SK-N-SH (cell line): ENCODE data around the gene TESMIN. TPM values are rescaled to one million over a fixed set of nuclear protein-coding genes. Genes with fewer than 3 reads are reported as not detected.

Source experiments
- CTCF ChIA-PET: fragments of 300-600, 350-600 bp; formaldehyde crosslinking; extraction: SDS; loops from one replicate; lab custom pipeline; 2021; lab: Yijun Ruan, JAX
- POLR2A ChIA-PET: fragments of 350-600 bp; sonication (Branson Sonifier 250); formaldehyde crosslinking; extraction: SDS; loops from one replicate; lab custom pipeline; 2020; ENCODE audit warnings: antibody characterized with exemption, inconsistent platforms; lab: Yijun Ruan, JAX
- DNase-seq: peaks from one replicate; pipeline ENCODE4 v3.0.0; 2012
- H2AFZ ChIP-seq: fragments of 200-600 bp; sonication (generic); 2 replicates; pipeline ENCODE4 v1.8.1; 2016; ENCODE audit warnings: antibody characterized with exemption, mild to moderate bottlenecking, low read depth
- H3F3A ChIP-seq: fragments of 200-600 bp; sonication (generic); replicated peaks from 2 replicates; pipeline ENCODE3; 2016; ENCODE audit warnings: antibody characterized with exemption, mild to moderate bottlenecking; ENCODE audit not compliant: insufficient read depth
- H3K27ac ChIP-seq, 2 experiments: fragments of 200-500 bp in 1 of 2; fragments of 200-600 bp in 1 of 2; sonication (Bioruptor generic) in 1 of 2; sonication (generic), shearing (Covaris generic) in 1 of 2; 2 replicates each; pipeline versions ENCODE4 v1.5.1 to v1.6.1; 2014 to 2016; ENCODE audit warnings: low read depth in 2 of 2, inconsistent platforms in 1 of 2, low read length in 1 of 2, mild to moderate bottlenecking in 1 of 2, mixed read lengths in 1 of 2
- H3K27me3 ChIP-seq: fragments of 200-600 bp; sonication (generic), shearing (Covaris generic); 2 replicates; pipeline ENCODE4 v1.6.1; 2016; ENCODE audit warnings: mixed run types; ENCODE audit not compliant: insufficient read depth
- H3K36me3 ChIP-seq, 2 experiments: fragments of 200-500 bp in 1 of 2; fragments of 200-600 bp in 1 of 2; sonication (Bioruptor generic) in 1 of 2; sonication (generic) in 1 of 2; replicated peaks in 1 of 2; 2 replicates each; pipeline versions ENCODE3 to v1.5.1; 2014 to 2016; ENCODE audit warnings: low read length in 1 of 2, mild to moderate bottlenecking in 1 of 2; ENCODE audit not compliant: insufficient read depth in 2 of 2, control insufficient read depth in 1 of 2
- H3K4me1 ChIP-seq, 2 experiments: fragments of 200-500 bp in 1 of 2; fragments of 200-600 bp in 1 of 2; sonication (Bioruptor generic) in 1 of 2; sonication (generic), shearing (Covaris generic) in 1 of 2; 2 replicates each; pipeline versions ENCODE4 v1.5.1 to v1.6.1; 2014 to 2016; ENCODE audit warnings: low read depth in 1 of 2, low read length in 1 of 2, mixed run types in 1 of 2; ENCODE audit not compliant: insufficient read depth in 2 of 2, control insufficient read depth in 1 of 2
- H3K4me2 ChIP-seq: fragments of 200-600 bp; sonication (generic), shearing (Covaris generic); 2 replicates; pipeline ENCODE4 v1.6.1; 2017; ENCODE audit warnings: mixed run types
- H3K4me3 ChIP-seq, 2 experiments: fragments of 200-500 bp in 1 of 2; fragments of 200-600 bp in 1 of 2; sonication (Bioruptor generic) in 1 of 2; sonication (generic), shearing (Covaris generic) in 1 of 2; 2 replicates each; pipeline versions ENCODE4 v1.5.1 to v1.8.1; 2014 to 2016; ENCODE audit warnings: low read depth in 2 of 2, inconsistent platforms in 1 of 2, low read length in 1 of 2, mild to moderate bottlenecking in 1 of 2, mixed read lengths in 1 of 2, moderate library complexity in 1 of 2
- H3K79me2 ChIP-seq: fragments of 200-600 bp; sonication (generic); 2 replicates; pipeline ENCODE4 v1.8.1; 2017; ENCODE audit warnings: mild to moderate bottlenecking; ENCODE audit not compliant: insufficient read depth
- H3K9ac ChIP-seq: fragments of 200-600 bp; sonication (generic); 2 replicates; pipeline ENCODE4 v1.6.1; 2017; ENCODE audit warnings: mixed run types
- H3K9me2 ChIP-seq: fragments of 200-600 bp; sonication (generic); 2 replicates; pipeline ENCODE4 v1.6.1; 2017; ENCODE audit warnings: mixed run types
- H3K9me3 ChIP-seq: fragments of 200-600 bp; sonication (generic); 2 replicates; pipeline ENCODE4 v1.6.1; 2017; ENCODE audit warnings: mixed run types, mild to moderate bottlenecking, moderate library complexity
- H4K20me1 ChIP-seq: fragments of 200-600 bp; sonication (generic); 2 replicates; pipeline ENCODE4 v1.6.1; 2017; ENCODE audit warnings: mild to moderate bottlenecking, mixed run types; ENCODE audit not compliant: insufficient read depth
- CHD2 ChIP-seq: fragments of 150-350 bp; IDR thresholded peaks from 2 replicates; pipeline ENCODE4 v1.6.1; 2018; ENCODE audit warnings: low read length; ENCODE audit not compliant: partially characterized antibody
- CTCF ChIP-seq: fragments of 200-600 bp; sonication (generic); IDR thresholded peaks from 2 replicates; pipeline ENCODE4 v1.6.1; 2017; ENCODE audit warnings: antibody characterized with exemption, mild to moderate bottlenecking, moderate library complexity
- FOSL2 ChIP-seq: IDR thresholded peaks from 2 replicates; pipeline ENCODE4 v1.4.0; 2012; ENCODE audit warnings: low read depth, mild to moderate bottlenecking, moderate library complexity, borderline replicate concordance
- GABPA ChIP-seq: IDR thresholded peaks from 2 replicates; pipeline ENCODE4 v1.4.0; 2012; ENCODE audit warnings: low read depth, mild to moderate bottlenecking
- JUND ChIP-seq: IDR thresholded peaks from 2 replicates; pipeline ENCODE4 v1.4.0; 2012
- MAX ChIP-seq: IDR thresholded peaks from 2 replicates; pipeline ENCODE4 v1.4.0; 2012; ENCODE audit warnings: low read depth
- MEF2A ChIP-seq: IDR thresholded peaks from 2 replicates; pipeline ENCODE4 v1.4.0; 2012; ENCODE audit warnings: low read depth, borderline replicate concordance
- POLR2AphosphoS5 ChIP-seq: IDR thresholded peaks from 2 replicates; pipeline ENCODE4 v1.6.1; 2012; ENCODE audit warnings: low read depth, low read length
- RAD21 ChIP-seq: IDR thresholded peaks from 2 replicates; pipeline ENCODE4 v1.6.1; 2012; ENCODE audit warnings: mild to moderate bottlenecking, low read length
- RCOR1 ChIP-seq: fragments of 150-350 bp; IDR thresholded peaks from 2 replicates; pipeline ENCODE4 v1.6.1; 2017; ENCODE audit warnings: antibody characterized with exemption, low read length
- REST ChIP-seq: IDR thresholded peaks from 2 replicates; pipeline ENCODE4 v1.6.1; 2012; ENCODE audit warnings: mild to moderate bottlenecking, low read depth, low read length, moderate library complexity
- SIN3A ChIP-seq: IDR thresholded peaks from 2 replicates; pipeline ENCODE4 v1.6.1; 2012; ENCODE audit warnings: low read depth, mild to moderate bottlenecking, low read length, moderate library complexity, borderline replicate concordance
- SMC3 ChIP-seq: IDR thresholded peaks from 2 replicates; pipeline ENCODE4 v1.6.1; 2012; ENCODE audit warnings: low read depth, low read length, improper control_type of control experiment
- TAF1 ChIP-seq: IDR thresholded peaks from 2 replicates; pipeline ENCODE4 v1.6.1; 2012; ENCODE audit warnings: low read depth, mild to moderate bottlenecking, low read length, moderate library complexity, borderline replicate concordance
- TEAD4 ChIP-seq: IDR thresholded peaks from 2 replicates; pipeline ENCODE4 v1.4.0; 2012; ENCODE audit warnings: mild to moderate bottlenecking, borderline replicate concordance; ENCODE audit not compliant: insufficient read depth
- ZBTB33 ChIP-seq: IDR thresholded peaks from 2 replicates; pipeline ENCODE4 v1.4.0; 2012; ENCODE audit warnings: low read depth, borderline replicate concordance
- WGBS: methylation state at CpG from one replicate; pipeline ENCODE4 v1.1.6; 2017; ENCODE audit warnings: low lambda C conversion rate; 5-methylcytosine and 5-hydroxymethylcytosine counted together
- polyA plus RNA-seq, 3 experiments: library from polyadenylated mRNA; depleted of rRNA; stranded (reverse); fragments of >200 nt; gene quantifications; 2 replicates each; pipeline ENCODE4 v1.2.3, GENCODE V29; 2012

Gene TESMIN
- polyA plus RNA-seq, 1 of the 3 experiments (the other 2 are of a cell fraction), result 3.5 TPM

GRCh38 chr11:68664906-68665305 lies 86.4 kb downstream of the TESMIN start:
- DNase-seq, result no peak
- H3K27ac ChIP-seq, result no peak overlapping the region; a peak in 1 of 4 replicates
- WGBS, result 81% methylated on average over 7 of the region's 7 CpGs
- POLR2A ChIA-PET, result no interaction called here
- H3K4me3 ChIP-seq, result no peak overlapping the region
- no peak overlapping the region for H3K9ac ChIP-seq
- no peaks in the 10 kb centered on the region for H3K79me2 ChIP-seq
- H4K20me1 ChIP-seq, result no peaks in the 10 kb centered on the region
- CTCF ChIA-PET, result interaction anchor here (0.5 to 1.2 kb wide), 2 partner anchors 52 to 225 kb away, joined by 3 read pairs; no protein-coding TSS in a partner anchor
- H3K27me3 ChIP-seq, result peaks cover 9% of the 10 kb centered on the region; the same call in 1 of the 2 replicates
- H3K4me2 ChIP-seq, result no peak overlapping the region
- no peaks in the 10 kb centered on the region for H3F3A ChIP-seq
- TF ChIP-seq SMC3, result no peak
- no peak for TF ChIP-seq JUND
- no peak for TF ChIP-seq CTCF
- TF ChIP-seq ZBTB33, result no peak
- no peak for TF ChIP-seq REST
- no peak for TF ChIP-seq RAD21
- no peak for TF ChIP-seq FOSL2
- no peak for TF ChIP-seq MEF2A
- no peak for TF ChIP-seq MAX
- TF ChIP-seq CHD2, result no peak
- no peak for TF ChIP-seq SIN3A
- TF ChIP-seq TAF1, result no peak
- TF ChIP-seq POLR2AphosphoS5, result no peak
- no peak for TF ChIP-seq RCOR1
- TF ChIP-seq TEAD4, result no peak
- TF ChIP-seq GABPA, result no peak
- no peaks in the 10 kb centered on the region for H3K9me3 ChIP-seq
- H3K4me1 ChIP-seq, result peaks cover 0 to 50% of the 10 kb centered on the region in 2 experiments; a peak in 2 of 4 replicates
- H2AFZ ChIP-seq, result no peak overlapping the region
- H3K9me2 ChIP-seq, result no peaks in the 10 kb centered on the region
- no peaks in the 10 kb centered on the region for H3K36me3 ChIP-seq
